ENCODE results near the gene RNF220.

The RNF220 gene

DNA sequence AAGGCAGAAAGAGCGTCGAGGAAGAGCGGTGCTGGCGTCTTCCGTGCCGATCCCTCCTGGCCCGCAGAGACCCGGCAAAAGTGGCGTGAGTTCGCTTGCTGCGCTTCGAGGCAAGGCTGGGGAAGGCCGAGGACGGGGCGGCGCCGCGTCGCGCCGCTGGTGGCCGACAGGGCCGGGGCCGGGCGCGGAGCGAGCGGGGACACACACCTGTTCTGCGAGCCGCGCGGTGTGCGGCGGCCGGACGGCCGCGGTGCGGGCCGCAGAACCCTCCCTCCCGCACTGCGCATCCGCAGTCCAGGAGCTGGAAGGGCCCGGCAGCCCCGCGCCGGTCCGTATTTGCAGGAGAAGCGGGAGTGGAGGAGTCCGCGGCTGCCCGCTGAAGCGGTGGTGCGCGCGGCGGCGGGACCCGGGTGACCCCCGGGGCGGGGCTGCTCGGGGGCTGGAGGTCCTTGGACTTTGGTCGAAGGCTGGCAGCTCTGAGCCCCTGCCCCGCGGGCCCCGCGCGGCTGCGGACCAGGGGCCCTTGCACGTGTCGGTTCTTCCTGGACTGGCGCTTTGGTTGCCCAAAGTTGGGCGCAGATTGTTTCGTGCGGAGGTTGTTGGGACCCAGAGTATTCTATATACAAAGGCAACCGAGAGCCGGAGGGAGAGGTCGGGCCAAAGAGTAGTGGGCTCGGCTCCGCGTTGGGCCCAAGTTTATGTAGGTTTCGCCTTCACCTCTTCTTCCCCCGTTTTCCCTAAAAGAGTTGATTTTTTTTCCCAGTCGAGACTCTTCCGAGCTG, 2.6 kb downstream of the RNF220 start:
- no peak for DNase-seq (ENCODE audit: low read depth in 2 of 2)

DNA sequence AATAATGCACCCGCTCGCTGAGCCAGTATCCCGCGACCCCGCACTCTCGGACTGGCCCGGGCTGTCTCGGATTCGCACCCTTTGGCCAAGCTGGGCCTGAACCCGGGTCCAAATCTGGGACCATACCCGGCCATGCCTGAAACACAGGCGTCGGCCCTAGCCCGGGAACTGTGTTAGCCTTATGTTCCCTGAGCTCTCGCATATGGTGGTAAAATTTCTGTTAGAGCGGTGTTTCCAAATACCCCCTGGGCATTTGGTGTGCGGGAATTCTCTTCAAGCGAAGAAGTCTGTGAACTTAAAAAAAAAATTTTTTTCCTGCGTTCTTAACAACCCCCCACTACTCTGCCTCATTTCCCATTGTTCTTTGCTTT, 3.1 kb downstream of the RNF220 start:
- no peak for DNase-seq (ENCODE audit: low read depth in 2 of 2)

DNA sequence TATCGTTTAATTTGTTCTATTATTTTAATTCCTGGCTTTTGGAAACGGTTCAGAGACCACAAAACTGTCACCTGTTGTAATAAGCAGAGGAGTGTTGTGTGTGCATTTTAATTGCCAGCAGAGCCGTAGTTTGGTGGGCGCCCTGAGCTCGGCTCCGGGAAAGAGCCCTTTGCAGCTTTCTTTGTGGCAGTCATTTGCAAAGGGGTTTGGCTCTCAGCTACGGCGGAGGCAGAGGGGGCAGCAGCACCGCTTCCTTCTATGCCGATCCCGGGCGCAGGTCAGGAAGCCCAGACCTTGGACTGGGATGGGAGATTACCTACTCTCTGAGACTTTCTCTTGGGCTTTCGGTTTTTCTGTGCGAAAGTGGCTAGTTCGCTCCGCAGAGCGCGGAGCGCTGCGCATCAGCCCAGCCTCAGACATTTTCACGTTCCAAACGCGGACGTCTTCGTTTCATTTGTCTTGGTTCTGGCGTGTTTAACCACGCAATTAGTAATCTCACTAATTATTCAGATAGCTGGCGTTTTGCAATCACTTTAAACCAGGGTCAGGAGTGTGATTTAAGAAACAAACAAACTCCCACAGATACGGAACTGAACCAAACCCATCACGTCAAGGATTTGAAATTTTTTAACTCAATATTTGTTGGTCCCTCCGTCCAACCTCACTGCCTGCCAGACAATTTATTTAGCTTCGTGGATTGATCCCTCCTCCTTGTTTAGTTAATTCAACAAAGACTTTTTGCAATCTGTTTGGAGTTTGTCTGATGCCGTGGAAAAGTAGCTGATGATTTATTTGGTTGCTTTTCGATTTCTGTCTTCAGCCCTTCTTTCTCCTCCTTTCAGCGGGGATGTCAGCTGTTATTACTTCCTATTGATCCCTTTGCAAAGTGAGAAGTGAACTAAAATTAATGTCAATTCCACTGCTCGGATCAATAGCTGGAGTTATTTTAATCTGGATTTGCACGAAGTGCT, 3.9 kb downstream of the RNF220 start:
- no peak for DNase-seq (ENCODE audit: low read depth in 2 of 2)

DNA sequence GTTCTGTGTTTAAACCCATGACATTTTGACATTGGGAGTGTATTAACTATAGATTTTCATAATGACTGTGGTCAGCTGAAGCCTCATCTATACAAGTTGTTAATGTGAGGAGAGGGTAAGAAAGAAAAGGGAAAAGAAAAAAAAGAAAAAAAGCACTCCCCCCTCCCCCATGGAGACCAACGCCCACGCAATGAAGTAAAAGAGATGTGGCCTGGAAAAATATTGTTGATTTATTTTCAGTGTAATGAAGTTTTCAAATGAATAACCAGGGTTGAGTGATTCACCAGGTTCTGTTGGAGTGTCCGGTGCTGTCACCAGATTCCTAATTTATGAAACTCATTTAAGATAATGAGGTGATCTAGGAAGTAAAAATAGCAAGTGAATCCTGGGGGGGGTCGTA, 4.7 kb downstream of the RNF220 start:
- no peak for DNase-seq (ENCODE audit: low read depth in 2 of 2)

DNA sequence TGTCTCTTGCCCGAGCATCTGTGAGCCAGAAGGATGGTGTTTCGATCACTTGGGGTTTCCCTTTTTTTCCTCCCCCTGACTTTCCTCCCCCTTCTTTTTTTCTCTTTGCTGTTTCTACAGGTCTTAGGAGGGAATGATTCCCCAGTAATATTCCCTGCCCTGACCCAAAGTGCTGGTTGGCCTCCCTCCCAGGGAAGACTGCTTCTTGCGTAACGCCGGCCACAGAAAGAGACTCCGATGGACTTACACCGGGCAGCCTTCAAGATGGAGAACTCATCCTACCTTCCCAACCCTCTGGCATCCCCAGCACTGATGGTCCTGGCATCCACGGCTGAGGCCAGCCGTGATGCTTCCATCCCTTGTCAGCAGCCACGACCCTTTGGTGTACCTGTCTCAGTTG, 6.8 kb downstream of the RNF220 start:
- DNase-seq (ENCODE audit: low read depth in 2 of 2), result no peak

DNA sequence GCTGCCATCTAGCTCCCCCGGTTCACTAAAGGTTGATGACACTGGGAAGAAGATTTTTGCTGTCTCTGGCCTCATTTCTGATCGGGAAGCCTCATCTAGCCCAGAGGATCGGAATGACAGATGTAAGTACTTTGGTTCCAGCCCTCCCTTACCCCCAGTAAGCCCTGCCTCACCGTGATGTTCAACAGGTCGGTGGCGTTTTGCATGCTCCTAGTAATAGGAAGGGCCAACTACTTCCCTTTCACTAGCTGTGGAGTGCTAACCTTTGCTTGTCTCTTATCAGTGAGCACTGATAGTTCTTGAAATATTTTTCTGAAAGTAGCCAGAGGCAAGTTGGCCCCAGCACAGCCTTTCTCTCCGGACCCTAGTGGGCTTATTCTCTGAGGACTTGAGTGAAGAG, 7.5 kb downstream of the RNF220 start:
- no peak for DNase-seq (ENCODE audit: low read depth in 2 of 2)

DNA sequence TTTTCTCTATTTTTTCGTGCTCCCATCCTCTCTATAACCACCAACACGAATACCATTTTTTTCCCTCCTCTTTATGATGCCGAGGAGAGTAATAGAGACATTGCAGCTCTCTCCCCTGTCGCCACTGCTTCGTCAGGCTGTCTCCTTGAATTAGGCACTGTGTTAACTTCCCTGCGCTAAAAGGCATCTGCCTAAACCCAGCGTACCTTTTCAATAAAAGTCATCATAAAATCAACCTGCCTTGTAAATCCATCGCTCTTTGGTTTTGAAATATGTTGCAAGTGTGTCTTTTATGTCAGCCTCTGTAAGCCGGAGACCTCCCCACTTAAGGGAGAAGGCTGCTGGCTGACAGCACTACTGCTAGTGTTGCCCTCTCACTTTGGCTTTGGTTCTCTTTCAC, 8.7 kb downstream of the RNF220 start:
- DNase-seq (ENCODE audit: low read depth in 2 of 2), result no peak

DNA sequence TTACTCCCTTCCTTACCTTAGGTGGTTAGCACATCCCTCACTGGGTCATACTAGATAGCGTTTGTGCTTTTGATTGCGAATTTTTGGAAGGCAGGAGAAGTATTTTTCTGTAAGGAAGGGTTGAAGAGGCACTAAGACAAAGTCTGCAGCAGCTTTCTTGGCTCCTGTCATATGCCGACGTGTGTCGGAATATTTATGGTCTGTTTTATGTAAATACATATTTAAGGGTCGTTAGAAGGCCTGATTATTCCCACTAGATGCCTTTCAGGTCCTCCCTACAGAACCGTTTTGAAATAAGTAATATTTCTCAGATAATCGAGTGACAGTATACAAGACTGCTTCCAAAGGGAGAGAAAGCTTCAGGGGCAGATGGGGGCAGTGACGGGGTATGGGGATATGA, 10.0 kb downstream of the RNF220 start:
- DNase-seq (ENCODE audit: low read depth in 2 of 2), result no peak

DNA sequence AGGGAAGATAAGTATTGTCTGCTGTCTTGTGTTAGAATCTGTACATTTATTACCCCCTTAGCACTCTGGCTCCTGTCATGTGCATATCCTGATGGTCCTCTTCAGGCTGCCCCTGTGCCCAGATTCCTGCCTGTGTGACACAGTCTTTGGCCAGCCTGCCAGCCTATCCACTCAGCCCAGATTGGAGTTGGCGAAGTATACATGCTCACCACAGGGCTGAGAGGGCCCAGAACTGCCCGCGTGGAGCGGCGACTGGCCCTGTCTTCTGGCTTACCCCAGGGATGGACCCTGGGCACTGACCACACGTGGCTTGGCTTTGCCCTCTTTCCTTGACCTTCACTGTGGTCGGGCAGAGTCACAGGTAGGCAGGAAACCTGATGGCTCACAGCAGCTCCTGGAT, 11.4 kb downstream of the RNF220 start:
- no peak for DNase-seq (ENCODE audit: low read depth in 2 of 2)

DNA sequence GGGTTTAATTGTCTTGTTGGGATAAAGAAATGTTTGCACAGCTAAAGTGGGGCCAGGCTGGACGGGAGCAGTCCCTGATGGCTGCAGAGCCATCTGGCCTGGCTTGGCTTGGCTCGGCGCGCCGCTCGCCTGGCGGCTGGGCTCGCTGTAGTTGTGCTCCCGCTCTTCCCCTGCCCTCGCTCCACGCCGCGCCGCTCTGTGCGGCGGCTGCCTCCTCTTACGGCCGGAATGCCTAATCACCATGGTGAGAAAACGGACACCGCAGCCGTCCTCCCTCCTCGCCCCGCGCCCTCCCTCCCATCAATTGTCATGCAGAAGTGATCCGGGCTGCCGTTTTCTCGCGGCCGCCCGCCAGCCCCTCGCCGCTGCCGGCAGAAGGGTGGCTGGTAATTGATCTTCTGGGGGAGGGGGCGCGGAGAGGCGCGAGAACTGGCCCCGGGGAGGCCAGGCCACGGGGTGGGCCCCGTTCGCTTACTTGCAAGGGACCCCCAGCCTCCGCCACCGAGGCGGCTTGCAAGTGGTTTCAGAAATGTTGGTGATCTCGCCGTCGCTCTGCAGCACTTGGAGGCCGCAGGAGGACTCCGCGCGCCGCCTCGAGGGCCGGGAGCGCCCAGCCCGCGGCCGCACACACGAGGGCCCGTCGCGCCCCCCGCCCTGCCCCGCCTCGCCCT, 12.4 kb downstream of the RNF220 start:
- no peak for DNase-seq (ENCODE audit: low read depth in 2 of 2)

DNA sequence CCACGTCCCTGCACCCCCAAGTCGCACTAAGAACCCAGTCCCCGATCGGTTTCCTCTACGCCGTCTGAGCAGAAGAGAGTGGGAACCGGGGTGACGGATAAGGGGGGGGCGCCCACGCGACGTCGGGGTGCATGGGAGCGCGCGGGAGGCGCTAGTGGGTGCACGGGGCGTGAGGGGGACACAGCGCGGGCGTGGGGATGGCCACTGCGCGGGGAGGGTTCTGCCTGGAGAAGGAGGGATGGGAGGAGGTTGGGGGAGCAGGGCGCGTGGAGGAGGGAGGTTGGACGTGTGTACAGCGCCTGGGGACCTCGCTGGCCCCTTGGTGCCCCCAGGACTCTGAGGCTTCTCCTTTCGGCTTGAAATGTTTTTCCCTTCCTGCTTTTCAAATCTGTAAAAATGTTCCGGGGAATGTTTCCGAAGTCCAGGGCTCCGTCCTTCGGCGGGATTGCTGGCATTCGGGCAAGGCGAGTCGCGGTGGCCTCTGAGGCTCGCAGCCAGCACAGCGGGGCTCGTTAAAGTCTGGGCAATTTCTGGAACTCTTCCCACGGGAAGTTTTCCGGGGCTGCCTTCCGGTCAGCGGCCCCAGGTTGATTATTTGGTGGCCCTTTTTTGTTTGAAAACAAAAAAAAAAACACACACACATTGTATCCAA, 13.1 kb downstream of the RNF220 start:
- no peak for DNase-seq (ENCODE audit: low read depth in 2 of 2)

DNA sequence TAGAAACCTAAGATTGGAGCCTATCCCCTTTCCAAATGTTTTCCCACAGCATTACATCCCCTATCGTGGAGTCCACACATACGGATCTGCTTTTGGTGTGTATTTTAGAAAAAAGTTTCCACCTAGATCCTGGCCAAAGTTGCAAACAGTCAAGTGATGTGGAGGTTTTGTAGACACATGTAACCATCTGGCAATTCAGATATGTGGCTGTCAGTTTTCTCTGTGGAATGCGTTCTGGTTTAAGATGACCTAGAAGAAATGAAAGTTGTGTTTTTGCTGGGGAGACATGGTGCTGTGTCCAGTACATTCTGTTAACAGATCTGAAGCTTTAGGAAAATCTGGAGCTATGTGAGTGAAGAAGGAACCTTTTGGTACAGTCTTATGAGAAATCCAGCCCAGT, 14.8 kb downstream of the RNF220 start:
- DNase-seq (ENCODE audit: low read depth in 2 of 2), result no peak

DNA sequence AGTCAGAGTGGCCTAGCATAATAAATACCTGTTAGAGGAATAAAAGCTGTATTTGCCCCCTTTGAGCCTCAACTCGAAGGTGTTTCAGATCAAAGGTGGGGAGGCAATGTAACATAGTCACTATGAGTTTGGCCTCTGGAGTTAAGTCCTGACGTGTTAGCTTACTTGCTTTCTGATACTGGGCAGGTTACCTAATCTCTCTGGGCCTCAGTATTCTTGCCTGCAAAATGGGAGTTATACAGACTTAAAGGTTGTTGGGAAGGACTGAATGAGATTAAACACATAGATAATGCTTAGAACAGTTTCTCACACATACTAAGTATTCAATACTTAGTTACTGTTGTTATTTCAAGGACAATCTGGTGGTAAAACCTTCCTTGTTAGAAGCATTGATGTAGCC, 15.5 kb downstream of the RNF220 start:
- no peak for DNase-seq (ENCODE audit: low read depth in 2 of 2)

DNA sequence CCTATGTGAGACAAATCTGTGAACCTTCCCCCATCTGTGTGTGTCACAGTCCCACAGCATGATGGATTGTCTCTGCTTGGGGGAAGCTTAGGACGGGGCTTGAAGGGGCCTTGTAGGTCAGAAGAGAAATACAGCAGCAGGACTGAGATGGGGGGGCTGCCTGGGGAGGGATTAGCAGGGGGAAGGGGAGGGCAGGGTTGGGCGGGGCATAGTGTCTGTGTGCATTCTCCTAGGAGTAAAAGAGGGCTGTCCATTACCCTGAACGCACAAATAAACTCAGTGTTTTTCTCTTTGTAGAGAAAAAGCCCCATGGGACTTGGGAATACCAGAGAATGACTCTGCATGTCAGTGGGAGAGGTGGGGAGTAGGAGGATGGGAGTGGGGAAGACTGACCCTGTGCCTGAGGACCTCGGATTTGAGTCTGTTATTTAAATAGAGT, 16.4 kb downstream of the RNF220 start:
- no peak for DNase-seq (ENCODE audit: low read depth in 2 of 2)

DNA sequence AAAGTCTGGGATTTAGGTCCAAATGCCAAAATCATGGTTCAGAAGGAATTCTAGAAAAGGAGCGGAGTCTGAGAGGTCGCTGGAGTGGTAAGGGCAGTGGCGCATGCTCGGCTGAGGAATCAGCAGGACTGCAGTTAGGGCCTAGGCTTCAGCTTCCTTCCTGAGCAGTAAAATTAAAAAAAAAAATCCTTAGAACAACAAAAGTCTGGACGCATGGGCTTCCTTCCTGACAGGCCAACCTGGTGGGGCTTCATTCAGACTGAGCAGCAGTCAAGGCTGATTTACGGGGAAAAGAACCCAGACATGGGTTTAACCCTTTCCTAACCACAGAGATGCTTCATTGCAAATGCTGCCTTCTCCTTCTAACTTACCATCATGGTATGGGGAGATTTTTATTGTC, 17.1 kb downstream of the RNF220 start:
- DNase-seq (ENCODE audit: low read depth in 2 of 2), result no peak

DNA sequence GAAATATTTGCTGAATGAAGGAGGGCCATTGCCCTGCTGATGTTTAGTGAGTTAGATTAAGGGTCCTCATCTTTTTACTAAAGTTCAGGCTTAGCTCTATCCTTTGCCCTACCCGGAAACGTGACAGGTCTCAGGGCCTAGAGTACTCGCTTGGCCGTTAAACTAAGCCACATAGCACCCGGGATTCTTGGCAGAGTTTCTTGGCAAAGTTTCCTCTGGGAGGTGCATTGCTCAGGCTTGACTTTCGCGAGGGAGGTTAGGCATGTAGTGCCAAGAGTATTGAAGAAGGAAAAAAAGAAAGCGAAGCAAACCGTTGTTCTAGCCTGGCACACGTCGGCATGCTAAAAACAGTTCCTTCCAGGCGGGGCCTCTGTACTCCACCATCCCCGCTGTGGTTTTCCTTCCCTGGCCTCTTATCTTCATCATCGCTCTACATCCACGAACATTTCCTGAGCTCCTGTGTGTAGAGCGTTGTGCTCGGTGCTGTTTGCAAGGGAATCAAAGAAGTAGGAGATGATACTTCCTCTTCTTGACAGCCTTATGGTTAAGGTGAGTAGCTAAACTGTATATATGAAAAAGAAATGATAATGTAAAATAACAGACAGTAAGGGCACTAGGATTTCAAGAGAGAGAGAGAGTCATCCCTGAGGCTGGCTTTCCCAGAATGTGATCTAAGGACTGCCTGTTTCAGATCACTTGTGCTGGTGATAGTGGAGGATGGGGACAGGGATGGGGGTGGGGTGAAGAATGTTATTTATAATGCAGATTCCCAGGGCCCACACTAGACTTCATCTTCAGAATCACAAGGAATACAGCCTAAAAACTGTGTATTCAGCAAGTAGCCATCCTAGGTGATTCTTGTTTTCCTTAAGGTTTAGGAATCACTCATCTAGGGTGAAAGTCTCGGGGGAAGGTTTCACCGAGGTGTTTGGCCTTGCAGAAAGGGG, 18.8 kb downstream of the RNF220 start:
- DNase-seq (ENCODE audit: low read depth in 2 of 2), result no peak

DNA sequence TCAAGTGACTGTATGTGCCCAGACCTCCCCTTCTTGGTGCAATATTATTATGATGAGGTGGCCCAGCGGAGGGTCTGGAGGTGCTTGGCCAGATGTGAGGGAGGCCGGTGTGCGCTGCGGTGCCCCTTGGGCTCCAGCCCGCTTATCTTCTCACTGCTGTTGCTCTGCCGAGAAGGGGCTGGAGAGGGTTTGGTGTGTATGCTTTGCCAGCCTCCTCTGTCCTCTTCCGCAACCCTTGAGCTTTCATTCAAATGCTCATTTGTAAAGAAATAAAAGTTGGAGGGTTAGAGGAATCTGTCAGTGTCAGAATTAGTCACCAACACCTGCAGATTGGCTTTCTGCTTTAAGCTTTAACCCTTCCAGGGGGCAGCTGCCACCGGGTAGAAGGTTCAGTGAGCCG, 19.7 kb downstream of the RNF220 start:
- DNase-seq (ENCODE audit: low read depth in 2 of 2), result no peak

DNA sequence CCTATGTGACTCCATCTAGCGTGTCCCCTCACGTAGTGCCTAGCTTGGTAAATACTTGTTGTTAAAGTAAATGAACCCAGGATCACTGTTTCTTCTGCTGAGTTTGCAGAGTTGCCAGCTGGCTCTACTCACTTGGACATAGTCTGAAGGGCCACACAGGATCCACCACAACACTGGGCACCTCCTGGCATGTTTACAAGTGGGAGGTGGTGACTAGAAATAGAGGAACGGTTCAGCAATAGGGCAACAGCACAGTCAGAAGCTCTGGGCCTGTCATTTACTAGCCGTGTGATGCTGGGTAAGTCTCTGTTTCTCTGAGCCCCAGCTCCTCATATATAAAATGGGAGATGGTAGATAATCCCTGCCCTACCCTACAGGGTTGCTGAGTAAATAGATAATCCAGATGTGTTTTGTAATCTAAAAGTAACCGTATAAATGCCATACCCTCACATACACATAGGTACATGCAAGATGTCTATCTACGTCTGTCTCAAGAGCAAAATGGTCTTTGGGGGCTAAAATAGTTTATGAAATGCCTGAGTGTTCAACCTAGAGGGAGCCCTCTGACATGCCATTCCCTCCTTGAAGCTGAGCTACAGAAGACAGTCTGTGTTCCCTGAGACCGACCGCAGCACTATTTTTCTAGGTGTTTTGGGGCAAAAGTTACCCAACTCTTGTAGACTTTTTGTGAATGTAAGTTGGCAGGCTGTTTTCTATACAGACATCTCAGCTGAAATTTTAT, 20.5 kb downstream of the RNF220 start:
- no peak for DNase-seq (ENCODE audit: low read depth in 2 of 2)

DNA sequence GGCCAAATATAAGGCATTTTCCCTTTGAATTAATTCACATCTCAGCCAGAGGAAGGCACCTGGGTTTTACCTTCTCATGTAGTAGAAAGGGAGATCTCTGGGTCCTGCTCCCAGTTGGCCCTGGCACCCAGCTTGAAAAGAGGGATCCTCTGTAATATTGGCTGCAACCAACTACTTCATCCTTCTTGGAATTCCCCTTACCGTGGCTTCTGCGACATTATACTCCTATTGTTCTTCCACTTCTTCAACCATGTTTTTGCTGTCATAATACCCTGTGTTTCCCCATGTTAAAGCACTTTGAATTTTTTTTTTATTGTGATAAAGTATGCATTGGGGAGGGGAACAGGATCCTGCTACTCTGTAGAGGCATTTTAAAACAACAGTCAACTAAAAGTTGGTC, 26.8 kb downstream of the RNF220 start:
- no peak for DNase-seq (ENCODE audit: low read depth in 2 of 2)

DNA sequence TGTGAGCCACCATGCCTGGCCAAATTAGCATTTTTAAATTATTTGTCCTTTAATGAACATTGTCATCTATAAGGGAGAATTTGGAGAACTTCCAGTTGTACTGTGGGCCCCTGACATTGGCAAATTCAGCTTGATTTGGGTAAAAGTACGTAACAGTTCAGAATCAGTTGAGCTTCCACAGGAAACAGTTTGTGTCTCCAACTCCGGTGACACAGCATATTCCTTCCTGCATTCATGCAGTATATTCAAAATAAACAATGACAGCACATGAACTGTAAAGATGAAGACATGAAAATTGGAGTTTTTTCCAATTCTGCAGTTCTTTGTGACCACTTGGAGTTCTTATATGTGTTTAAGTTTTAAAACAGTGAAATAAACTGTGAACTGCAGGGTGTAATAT, 28.2 kb downstream of the RNF220 start:
- DNase-seq (ENCODE audit: low read depth in 2 of 2), result no peak
